ENCODE results near the gene PIH1D2. TPM values are rescaled to one million over a fixed set of nuclear protein-coding genes. Genes with fewer than 3 reads are reported as not detected.

Gene PIH1D2
- total and polyA plus RNA-seq, 9 of the 15 experiments (the other 6 are each of a cell fraction or from before 2014, with no cell fraction given): 1.5 to 5.4 (median 3.0) TPM

- Histone ChIP-seq H3K4me3 (no peak overlapping the region), H3K9me1 (ENCODE audit: control insufficient read depth, insufficient read depth, low read length) (no peaks in the 10 kb centered on the region), H3K9ac (ENCODE audit: insufficient read depth in 1 of 2, low read depth in 2 of 2, low read length in 2 of 2) (peak overlapping the region in 1 of 2 experiments; percentile 23; a peak in 1 of 4 replicates), H3K9me3 (replicated peaks; ENCODE audit: control insufficient read depth, insufficient read depth, low read depth, low read length) (no peaks in the 10 kb centered on the region), H2AFZ (ENCODE audit: low read depth, low read length) (no peak overlapping the region), H3K4me2 (ENCODE audit: insufficient read depth, low read length) (no peak overlapping the region), H4K20me1 (replicated peaks; ENCODE audit: control insufficient read depth, insufficient read depth, low read length) (no peaks in the 10 kb centered on the region), H3K4me1 (replicated peaks in 1 of 2; ENCODE audit: control insufficient read depth in 2 of 2, insufficient read depth in 2 of 2, low read length in 2 of 2) (0 out of 5 replicates have a peak, but pooled peaks cover 0 to 6% of the 10 kb centered on the region in 2 experiments), H3K79me2 (ENCODE audit: control insufficient read depth, insufficient read depth, low read length) (no peaks in the 10 kb centered on the region), H3K36me3 (ENCODE audit: control insufficient read depth, insufficient read depth, low read length) (no peaks in the 10 kb centered on the region), H3K27me3 (ENCODE audit: control insufficient read depth in 2 of 2, insufficient read depth in 2 of 2, low read length in 2 of 2) (no peaks in the 10 kb centered on the region), H3K27ac (ENCODE audit: extremely low read depth, low read depth, low read length) (no peak overlapping the region)
- ATAC-seq (peak; percentile 90), FAIRE-seq (peak; percentile 69), DNase-seq (ENCODE audit: extremely low read depth in 1 of 4, low spot score in 3 of 4) (peak; percentile 53 to 74 (median 66))
- in situ Hi-C loops (cut with MboI): loop anchor here (10.0 kb wide), 1 partner anchor 171 kb away; no protein-coding TSS in a partner anchor
- intact Hi-C loops (cut with micrococcal nuclease): loop anchor here (1.0 to 2.0 kb wide), 3 partner anchors 62 to 167 kb away; partner anchors contain the start of gene BCO2
- 60% methylated on average over 4 of the region's 6 CpGs for WGBS (ENCODE audit: insufficient coverage, low coverage, missing lambda C conversion rate)
- ChIA-PET CTCF (ENCODE audit: low intra/inter-chr PET ratio) (interaction anchor here (0.7 to 1.9 kb wide), 4 partner anchors 61 to 1684 kb away, joined by 3 to 13 read pairs (median 4); partner anchors contain the start of gene BCO2), POLR2A (no interaction called here)
- BruUV-seq (replicated peaks): no TSS peak
- TF ChIP-seq GATAD2B (IDR thresholded peaks at IDR 0.05; ENCODE audit: borderline replicate concordance) (no peak), HMBOX1 (IDR thresholded peaks at IDR 0.05) (peak; percentile 36; the same call in 1 of the 2 replicates), ZNF512 (tag; IDR thresholded peaks at IDR 0.05) (0 out of 2 replicates have a peak, but pooled peaks have one; percentile 19), RAD21 (CRISPR knock-in tag; conservative IDR thresholded peaks at IDR 0.05 in 1 of 2, IDR thresholded peaks at IDR 0.05 in 1 of 2) (peak; percentile 46 to 67), ZNF165 (CRISPR knock-in tag; IDR thresholded peaks at IDR 0.05; ENCODE audit: borderline replicate concordance) (no peak), ZNF23 (CRISPR knock-in tag; IDR thresholded peaks at IDR 0.05) (no peak), KDM1A (IDR thresholded peaks at IDR 0.05) (peak in 1 of 2 experiments; percentile 61; a peak in 3 of 4 replicates), RCOR1 (IDR thresholded peaks at IDR 0.05; ENCODE audit: borderline replicate concordance in 1 of 2, low read depth in 2 of 2, low read length in 2 of 2) (0 out of 4 replicates have a peak, but pooled peaks of 1 of the 2 experiments have one; percentile 40), PHF21A (IDR thresholded peaks at IDR 0.05; ENCODE audit: borderline replicate concordance, low read depth) (peak; percentile 66; the same call in 1 of the 2 replicates), SMC3 (conservative IDR thresholded peaks at IDR 0.05; ENCODE audit: insufficient read depth, low read depth, low read length) (peak; percentile 49; the same call in 1 of the 2 replicates), SETDB1 (IDR thresholded peaks at IDR 0.05; ENCODE audit: low read length) (no peak), MEF2A (IDR thresholded peaks at IDR 0.05; ENCODE audit: control insufficient read depth, low read depth, low read length) (0 out of 2 replicates have a peak, but pooled peaks have one; percentile 2), CTCF (IDR thresholded peaks at IDR 0.05 in 2 of 3, conservative IDR thresholded peaks at IDR 0.05 in 1 of 3; ENCODE audit: insufficient read depth in 2 of 3, low read depth in 1 of 3, low read length in 3 of 3) (peak; percentile 57 to 72 (median 64); a peak in 4 of 6 replicates)
These were observed 40.0 kb upstream of the PIH1D2 start for GRCh38 chr11:112113539-112114457.
